Measurements from ENCODE around the gene PDE3A.
"Not testable (repeated sequence)": the region's sequence is repeated elsewhere in the genome, so short reads cannot be mapped to it uniquely, and the experiment has no call there.

Gene PDE3A

DNA sequence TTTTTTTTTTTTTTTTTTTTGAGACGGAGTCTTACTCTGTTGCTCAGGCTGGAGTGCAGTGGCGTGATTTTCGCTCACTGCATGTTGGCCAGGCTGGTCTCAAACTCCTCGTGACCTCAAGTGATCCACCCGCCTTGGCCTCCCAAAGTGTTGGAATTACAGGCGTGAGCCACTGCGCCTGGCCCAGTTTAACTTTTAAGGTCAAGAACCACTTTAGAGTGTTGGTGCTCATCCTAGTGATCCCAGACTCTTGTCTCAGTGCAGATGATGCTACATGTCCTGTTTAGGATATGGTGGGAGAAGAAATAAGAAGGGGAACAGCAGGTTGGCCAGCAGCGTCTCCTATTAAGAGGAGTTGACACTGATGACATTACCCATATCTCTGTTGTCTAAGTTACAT lies 246.7 kb downstream of the PDE3A start:
- not testable (repeated sequence) for DNase-seq (ENCODE audit: low read depth)

DNA sequence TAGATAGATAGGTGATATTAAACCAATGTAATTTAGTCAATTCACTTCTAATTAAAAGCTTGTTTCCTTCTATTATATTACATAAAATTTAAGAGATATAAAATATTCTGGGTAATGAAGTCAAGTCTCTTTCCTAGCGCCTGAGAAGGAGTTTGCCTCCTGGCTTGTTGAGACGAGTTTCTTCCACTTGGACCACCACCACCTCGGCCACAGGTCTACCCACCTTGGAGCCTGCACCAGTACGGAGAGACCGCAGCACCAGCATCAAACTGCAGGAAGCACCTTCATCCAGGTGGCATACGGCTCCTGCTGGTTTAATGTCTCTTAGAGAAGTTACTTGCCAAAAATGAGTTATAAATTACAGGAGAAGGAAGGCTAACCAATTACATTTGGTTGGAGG lies 247.8 kb downstream of the PDE3A start:
- no peak for DNase-seq (ENCODE audit: low read depth)

DNA sequence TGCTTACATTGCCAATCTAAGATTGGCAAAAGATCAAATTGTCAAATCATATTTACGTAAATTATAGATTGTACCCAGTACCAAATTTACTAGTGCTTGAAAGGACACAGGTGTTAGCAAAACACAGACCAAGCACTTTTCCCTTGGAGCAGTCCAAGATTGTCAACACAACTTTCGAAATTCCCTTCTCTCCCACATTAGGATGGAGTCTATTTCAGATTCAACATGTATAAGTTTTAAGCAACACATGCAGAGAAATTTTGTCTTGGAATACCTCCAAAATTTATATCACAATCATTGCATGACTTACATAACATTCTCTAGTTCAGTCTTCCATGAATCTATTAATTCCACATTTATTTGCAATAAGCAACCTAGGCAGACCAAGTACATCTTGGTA lies 251.9 kb downstream of the PDE3A start:
- no peak for DNase-seq (ENCODE audit: low read depth)

DNA sequence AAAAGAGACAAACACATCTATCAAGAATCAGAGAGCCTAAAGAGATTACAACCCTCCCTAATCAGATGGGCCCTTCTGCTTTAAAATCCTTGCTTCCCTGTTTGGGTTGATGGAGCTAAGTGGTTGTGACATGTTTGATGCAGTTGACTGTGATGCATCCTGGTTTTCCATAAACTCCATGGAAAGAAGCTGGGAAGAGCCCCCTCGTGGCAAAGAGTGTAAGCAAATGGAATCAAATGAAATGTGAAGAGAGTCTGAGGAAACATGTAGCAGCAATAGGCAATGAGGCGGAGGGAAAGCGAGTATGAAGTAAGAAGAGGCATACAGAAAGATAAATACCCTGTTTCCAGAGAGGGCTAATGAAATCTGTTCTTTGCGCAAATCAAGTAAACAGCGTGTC lies 256.4 kb downstream of the PDE3A start:
- DNase-seq (ENCODE audit: low read depth): no peak

DNA sequence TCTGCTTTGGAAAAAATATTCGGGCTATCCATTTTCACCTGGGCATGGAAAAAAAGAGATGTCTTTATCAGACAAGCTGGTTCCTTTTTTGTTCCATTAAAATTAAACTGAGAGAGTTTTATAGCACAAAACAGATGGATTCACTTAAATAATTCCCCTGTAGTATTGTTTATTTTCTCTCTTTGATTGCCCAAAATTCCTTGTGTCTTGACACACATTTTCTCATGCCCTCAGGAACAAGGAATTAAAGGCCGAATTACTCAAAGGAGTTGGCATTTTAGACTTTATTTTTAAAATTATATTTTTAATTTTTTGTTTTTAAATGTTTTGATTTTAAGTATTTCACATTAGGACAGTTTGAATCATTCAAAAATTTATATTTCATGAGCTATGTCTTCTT lies 257.2 kb downstream of the PDE3A start:
- DNase-seq (ENCODE audit: low read depth): no peak

DNA sequence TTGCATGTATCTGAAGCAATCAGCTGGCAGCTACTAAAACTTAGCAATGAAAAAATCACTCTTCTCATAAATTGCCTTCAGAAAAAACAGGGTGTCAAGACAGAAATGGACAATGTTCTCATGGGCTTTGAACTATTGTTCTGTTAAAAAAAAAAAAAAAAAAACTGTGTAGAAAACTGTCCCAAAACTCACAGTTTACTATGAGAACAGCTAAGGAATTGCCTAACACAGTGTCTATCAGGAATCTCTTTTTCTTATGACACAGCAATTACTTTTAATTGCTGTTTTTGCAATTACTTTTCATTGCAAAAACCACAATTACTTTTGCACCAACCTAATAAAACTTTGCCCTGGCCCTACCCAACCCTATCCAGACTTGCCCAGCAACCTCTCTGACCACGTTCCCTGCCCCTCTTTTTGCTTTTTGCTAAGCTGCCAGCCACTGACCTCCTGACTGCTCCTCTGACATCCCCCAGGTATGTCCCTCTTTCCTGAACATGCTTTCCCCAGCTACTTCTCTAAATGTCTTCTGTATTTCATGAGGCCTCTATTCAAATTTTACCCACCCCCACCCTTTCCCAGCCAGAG lies 258.8 kb downstream of the PDE3A start:
- no peak for DNase-seq (ENCODE audit: low read depth)

DNA sequence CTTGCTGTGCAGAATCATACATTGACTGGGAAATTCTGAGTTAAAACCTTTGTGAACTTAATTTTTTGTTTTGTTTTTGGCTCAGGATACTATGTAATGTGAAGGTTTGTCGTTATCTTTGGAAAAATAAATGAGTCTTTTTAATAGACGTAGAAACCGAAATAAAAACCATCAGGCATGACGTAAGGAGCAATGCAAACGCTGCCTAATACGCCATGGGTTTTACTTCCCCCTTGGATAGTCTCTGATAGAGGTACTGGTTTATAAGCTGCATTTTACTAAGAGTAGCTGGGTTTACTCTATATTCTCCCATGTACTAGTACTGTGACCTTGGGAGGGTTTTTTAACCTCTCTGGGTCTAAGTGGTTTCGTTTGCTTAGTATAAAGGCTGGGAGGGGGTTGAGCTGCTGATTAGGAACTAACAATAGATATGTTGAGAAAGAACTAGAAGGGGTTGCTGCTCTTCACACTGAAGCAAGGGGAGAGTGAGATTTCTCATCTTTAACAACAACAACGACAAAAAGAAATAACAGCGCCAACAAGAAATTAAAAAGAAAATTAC lies 260.0 kb downstream of the PDE3A start:
- no peak for DNase-seq (ENCODE audit: low read depth)

DNA sequence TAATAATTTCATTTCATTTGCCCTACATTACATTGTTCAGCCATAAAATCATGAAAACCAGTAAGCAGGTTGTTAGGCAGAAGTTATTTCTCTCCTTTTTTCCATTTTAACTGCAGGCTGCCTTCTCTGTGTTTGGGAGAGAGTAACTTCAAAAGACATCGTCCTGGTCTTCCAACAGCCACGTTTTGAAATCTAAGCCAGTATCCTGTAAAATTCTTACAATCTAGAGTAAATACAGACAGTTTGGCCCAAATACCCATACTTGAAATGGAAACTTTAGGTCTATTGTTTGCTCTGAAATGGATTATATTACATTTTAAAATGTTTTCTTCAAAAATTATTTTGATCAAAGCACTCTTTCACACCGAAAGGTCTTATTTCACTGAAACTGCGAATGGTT lies 260.7 kb downstream of the PDE3A start:
- DNase-seq (ENCODE audit: low read depth): no peak

DNA sequence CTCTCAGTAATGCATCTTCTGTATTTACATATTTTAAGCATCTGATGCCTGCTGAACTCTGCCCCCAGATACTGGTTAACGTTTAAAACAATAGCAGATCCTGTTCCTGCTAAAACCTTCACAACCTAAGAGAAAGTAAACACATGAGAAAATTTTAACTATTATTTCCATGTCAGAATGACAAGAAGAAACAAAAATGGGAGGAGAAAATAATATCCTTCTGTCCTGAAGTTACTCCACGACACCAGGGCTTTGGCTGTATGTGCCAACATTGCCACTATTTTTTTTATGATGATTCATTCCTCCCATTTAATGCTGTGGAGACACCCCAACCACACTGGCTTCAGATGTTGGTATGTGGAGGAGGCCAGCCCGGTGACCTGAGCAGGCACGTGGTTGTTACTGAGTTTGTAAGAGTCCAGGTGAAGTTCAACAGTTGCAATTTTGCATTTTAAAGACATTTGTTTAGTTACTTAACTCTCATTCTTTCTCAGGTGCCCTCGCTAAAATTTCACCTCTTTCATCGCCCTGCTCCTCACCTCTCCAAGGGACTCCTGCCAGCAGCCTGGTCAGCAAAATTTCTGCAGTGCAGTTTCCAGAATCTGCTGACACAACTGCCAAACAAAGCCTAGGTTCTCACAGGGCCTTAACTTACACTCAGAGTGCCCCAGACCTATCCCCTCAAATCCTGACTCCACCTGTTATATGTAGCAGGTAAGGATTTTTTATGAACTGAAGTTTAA lies 261.2 kb downstream of the PDE3A start:
- no peak for DNase-seq (ENCODE audit: low read depth)

DNA sequence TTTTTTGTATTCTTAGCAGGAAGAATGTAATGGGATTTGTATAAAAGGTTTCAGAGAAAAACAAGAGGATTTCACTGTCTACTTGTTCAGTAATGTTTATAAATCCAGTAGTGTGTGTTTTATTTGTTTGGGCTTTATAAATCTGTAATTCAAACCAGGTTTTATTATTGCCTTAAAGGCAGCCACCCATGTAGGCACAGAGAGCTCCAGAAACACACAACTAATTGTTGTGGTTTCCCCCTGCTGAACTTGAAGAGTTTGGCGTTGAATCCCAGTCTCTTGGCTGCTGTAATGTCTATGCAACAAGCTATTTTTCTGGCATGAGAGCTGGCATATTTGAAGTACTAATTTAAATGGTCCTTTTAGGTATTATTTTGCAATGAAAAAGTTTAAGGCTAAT lies 263.4 kb downstream of the PDE3A start:
- no peak for DNase-seq (ENCODE audit: low read depth)

DNA sequence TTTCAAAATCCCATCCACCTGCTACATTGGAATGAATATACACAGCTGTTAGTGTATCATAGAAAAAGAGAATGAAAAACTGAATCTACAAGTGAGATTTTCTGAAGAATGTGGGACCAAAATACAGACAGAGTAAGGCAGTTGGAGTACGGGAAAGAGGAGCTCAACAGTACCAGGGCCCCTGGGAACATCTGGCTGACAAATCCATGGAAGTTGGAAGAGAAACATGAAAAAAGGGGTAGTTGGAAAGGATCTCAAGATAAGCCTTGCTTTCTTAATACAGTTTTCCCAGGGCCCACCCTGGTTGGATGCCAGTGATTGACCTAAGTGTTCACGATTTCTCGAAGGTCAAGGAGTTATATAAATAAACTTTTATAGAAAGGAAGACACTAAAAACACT lies 272.8 kb downstream of the PDE3A start:
- DNase-seq (ENCODE audit: low read depth): no peak

DNA sequence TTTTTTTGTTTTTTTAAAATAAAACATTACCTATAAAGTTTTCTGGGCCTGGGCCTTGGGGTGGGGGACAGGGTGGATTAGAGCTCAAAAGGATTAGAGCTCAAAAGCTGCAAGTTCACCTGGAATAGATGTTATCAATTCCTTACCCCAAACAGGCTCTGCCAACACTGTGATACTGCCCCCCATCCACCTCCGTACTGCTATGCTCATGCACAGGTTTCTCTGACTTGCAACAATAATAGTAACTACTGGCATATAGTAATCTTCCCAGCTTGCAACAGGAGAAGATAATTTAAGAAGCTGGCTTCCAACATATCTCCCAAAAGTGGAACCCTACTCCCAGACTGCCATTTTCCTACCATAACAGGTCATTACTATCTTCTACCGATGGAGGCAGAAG lies 275.5 kb downstream of the PDE3A start:
- no peak for DNase-seq (ENCODE audit: low read depth)

DNA sequence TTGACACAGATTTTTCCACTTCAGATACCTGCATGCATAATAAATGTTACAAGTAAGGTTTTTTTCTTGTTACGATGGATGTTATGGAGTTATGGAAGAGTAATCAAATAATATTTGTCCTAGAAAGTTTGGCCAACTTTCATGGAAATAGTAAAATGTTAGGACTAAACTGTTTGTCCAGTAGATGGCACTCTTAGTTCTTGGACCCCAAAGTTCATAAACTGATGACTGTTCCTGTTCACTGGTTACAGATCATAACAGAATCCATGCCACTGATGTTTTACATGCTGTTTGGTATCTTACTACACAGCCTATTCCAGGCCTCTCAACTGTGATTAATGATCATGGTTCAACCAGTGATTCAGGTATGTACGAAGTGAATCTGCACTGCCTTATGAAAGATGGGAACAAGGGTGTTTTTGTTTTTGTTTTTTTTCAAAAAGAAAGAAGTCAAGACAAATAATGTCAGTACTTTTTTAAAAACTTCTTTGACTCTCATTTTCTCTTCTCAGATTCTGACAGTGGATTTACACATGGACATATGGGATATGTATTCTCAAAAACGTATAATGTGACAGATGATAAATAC lies 278.0 kb downstream of the PDE3A start:
- no peak for DNase-seq (ENCODE audit: low read depth)

DNA sequence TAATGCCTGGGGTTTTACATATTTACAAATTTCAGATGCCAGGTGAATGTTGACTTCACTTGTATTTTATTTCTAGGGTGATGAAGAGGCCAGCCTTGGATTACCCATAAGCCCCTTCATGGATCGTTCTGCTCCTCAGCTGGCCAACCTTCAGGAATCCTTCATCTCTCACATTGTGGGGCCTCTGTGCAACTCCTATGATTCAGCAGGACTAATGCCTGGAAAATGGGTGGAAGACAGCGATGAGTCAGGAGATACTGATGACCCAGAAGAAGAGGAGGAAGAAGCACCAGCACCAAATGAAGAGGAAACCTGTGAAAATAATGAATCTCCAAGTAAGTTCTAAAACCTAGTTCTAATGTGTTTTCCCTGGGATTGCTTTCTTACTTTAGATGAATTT lies 285.5 kb downstream of the PDE3A start:
- no peak for DNase-seq (ENCODE audit: low read depth)

DNA sequence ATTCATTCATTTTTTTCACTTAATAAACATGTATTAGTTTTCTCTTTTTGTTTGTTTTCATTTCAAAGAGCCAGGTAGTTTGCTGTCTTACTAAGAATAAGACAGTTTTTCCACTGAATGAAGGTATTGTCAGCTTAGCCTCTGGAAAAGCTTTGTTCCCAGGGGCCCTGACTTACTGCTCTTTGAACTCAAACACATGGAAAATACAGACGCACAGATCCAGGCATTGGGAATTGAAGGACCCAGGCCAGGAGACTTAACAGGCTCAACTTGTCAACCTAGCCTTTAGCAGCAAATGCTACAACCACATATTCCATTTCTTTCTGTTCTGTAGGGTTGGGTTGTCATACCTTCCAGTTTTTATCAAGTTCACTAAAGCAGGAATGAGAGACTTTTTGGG lies 288.3 kb downstream of the PDE3A start:
- no peak for DNase-seq (ENCODE audit: low read depth)

DNA sequence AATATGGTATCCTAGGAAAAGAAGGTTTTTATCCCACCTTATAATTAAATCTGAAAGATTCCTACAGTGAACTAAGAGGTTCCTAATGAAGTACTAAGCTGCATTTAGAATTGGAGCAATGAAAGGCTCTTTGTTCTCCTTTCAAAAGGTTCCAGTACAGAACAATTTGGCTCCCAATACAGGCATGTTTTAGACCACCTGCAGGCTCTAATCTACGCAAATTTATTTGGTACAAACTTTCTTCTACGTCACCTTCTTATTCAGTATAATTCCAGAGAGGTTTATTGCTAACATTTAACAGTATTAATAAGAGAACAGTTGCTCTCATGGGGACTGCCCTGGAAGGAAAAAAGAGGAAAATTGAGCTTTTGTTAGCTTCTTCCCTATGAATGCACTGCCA lies 289.2 kb downstream of the PDE3A start:
- no peak for DNase-seq (ENCODE audit: low read depth)

DNA sequence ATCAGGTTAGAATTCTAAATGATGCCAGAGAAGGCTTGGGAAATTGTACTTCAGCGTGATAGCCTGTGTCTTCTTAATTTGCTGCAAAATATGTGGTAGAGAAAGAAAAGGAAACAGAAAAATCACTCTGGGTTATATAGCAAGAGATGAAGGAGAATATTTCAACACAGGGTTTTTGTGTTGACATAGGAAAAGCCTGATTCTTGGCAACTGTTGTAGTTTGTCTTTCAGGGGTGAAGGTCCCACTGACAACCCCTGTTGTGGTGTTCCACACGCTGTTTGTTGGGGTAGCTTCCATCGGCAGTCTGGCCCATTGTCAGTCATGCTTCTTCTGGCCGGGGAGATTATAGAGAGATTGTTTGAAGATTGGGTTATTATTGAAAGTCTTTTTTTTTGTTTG lies 313.0 kb downstream of the PDE3A start:
- DNase-seq (ENCODE audit: low read depth): no peak

DNA sequence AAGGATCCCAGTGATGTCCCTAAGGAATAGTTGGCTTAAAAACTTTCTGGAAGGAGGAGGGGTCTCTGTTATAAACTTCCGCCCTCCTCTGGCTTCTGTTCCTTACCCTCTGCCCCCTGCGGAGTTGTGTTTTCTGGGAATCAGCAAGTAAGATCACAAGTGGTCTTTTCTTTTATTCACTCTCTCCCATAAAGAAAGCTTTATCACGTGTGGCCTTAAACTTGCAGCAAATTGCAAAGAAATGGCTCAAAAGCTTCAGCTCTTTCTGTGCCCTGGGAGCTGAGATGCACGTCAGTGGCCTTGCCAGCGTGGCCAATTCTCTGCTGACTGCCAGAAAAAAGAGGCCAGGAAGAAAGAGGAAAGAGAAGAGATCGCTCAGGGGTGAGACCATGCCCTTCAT lies 326.9 kb downstream of the PDE3A start, which contains the start of gene SLCO1C1:
TSS of gene SLCO1C1 (plus strand) at position 101 of the 400 bp plus-strand sequence. CDS start 4,245 bp downstream, outside the sequence.
- no peak for DNase-seq (ENCODE audit: low read depth)

DNA sequence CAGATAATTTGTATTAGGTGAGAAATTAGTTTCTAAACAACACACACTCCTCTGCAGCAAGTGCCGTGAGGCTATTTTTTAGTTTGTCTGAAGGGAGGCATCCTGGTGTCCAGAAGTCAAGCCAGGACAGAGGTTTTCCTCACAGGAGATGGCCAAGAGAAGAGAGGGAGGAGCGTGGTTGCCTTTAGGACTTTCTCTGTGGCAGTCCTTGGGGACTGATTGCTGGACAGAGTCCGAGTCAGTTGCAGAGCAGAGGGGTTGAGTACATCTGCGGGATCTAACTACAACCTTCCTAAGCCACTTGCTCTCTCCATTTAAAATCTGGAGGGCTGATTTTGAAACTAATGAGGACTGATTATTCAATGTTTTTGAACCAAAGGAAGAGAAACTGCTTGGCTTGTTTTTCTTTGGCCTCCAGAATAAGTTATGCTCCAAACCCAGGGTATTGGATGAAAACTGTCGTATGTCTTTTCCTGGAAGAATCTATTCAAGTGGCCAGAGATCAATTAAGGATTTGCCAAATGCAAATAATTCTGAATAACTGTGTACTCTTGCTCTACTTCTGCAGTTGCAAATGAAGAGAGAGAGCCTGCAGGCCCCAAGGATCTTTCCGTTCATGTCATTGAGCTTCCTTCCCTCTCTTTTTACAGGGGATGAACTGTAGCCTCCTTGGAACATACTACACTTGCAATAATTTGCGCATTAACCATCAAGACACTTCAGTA lies 328.0 kb downstream of the PDE3A start:
- no peak for DNase-seq (ENCODE audit: low read depth)

DNA sequence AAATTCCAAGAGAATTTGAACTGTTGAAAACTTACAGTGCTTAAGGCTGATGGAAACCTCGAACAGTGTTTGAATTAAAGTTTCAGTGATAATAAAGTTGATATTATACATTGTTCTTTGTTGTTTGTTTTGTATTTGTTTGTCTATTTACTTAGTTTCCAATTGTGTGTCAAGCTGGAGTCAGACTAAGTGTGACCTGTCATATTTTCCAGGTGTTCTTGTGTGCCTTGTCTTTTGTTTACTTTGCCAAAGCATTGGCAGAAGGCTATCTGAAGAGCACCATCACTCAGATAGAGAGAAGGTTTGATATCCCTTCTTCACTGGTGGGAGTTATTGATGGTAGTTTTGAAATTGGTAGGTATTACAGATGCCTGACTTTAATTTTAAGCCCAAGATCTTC lies 332.8 kb downstream of the PDE3A start:
- no peak for DNase-seq (ENCODE audit: low read depth)

DNA sequence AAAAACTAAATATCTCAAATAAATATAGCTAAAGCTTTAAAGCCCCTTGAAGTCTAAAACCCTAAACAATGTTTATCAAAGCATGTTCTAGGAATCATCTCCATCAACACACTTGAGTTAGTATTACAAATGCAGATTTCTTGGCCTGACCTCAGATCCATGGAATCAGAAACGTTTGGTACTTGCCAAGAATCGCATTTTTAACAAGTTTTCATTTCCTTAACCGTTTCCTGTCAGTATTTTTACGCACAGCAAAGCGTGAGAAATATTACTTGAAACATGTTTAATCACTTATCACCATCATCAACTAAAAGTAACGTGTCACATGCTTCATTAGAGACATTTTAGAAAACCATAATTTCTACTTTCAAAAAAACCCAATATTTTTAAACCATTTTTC lies 336.5 kb downstream of the PDE3A start:
- DNase-seq (ENCODE audit: low read depth): no peak

DNA sequence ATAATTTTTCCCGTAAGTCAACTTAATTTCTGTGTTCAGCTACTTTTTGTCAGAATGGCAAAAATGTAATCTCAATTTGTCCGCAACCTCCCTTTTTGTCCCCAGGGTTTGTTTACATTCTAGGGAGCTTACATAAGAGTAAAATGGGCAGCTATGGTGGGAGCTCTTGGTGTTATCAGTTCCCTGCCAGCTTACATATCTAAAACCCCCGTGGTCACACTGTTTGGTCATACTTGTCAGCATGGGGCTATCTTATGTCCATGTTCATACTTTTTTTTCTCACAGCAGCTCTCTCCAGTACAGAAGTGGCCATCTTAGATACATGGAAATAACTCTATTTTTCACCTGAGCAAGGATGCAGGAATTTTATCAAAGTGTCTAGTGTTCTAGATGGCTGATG lies 343.5 kb downstream of the PDE3A start:
- DNase-seq (ENCODE audit: low read depth): no peak

DNA sequence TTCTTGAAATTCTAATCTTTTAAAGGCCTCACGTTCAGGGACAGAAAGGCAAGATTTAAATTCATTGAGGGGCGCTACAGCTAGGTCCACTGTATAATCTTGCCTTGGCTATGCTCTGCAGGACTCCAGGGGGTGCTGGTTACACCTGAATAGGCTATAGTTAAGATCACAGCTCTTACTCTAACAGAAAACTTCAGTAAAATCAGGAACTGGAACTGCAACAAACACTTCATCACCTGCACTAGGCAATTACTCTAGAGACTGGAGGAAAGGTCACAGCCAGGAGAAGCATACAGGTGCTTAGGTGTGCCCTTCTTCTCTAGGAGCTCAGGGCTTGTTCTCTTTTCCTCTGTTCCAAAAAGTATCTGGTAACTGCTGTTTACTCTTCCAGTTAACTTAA lies 347.7 kb downstream of the PDE3A start:
- no peak for DNase-seq (ENCODE audit: low read depth)
